ENCODE measurements around the gene PREB. TPM values are rescaled to one million over a fixed set of nuclear protein-coding genes. Genes with fewer than 3 reads are reported as not detected.
"Not testable (repeated sequence)": the region's sequence is repeated elsewhere in the genome, so short reads cannot be mapped to it uniquely, and the experiment has no call there.

The PREB gene
- total RNA-seq, 1 donor from 2014 or later, result 66.0 TPM

DNA sequence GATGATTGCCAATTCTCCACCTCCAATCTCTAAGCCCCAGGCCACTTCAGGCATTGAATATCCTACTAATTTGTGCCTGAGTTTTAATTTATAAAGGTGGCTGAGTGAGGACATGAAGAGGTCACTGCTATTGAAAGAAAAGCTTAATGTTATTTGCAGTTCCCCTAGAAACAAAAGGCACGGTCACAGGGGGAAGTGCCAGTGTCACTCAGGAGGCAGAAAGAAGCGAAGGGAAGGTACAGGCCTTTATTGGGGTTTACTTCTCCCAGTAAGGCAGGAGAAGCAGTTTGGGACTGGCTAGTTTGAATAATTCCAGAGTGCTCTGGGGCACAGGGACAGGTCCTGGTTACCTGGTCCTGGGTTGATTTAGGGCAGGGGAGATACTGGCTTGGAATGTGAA is 12.5 kb downstream of the PREB start:
- H3K36me3 ChIP-seq (ENCODE audit: control insufficient read depth, insufficient read depth, low read length), result no peaks in the 10 kb centered on the region
- peaks cover 39% of the 10 kb centered on the region for H3K27me3 ChIP-seq (ENCODE audit: control insufficient read depth, insufficient read depth, low read length)
- no peak for DNase-seq (ENCODE audit: low read depth)
- no peak overlapping the region for H3K4me3 ChIP-seq (ENCODE audit: low read depth, low read length)
- TF ChIP-seq, protein P1, sequence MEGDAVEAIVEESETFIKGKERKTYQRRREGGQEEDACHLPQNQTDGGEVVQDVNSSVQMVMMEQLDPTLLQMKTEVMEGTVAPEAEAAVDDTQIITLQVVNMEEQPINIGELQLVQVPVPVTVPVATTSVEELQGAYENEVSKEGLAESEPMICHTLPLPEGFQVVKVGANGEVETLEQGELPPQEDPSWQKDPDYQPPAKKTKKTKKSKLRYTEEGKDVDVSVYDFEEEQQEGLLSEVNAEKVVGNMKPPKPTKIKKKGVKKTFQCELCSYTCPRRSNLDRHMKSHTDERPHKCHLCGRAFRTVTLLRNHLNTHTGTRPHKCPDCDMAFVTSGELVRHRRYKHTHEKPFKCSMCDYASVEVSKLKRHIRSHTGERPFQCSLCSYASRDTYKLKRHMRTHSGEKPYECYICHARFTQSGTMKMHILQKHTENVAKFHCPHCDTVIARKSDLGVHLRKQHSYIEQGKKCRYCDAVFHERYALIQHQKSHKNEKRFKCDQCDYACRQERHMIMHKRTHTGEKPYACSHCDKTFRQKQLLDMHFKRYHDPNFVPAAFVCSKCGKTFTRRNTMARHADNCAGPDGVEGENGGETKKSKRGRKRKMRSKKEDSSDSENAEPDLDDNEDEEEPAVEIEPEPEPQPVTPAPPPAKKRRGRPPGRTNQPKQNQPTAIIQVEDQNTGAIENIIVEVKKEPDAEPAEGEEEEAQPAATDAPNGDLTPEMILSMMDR (IDR thresholded peaks at IDR 0.05; ENCODE audit: insufficient read depth, low read length, poor library complexity, severe bottlenecking), result no peak

DNA sequence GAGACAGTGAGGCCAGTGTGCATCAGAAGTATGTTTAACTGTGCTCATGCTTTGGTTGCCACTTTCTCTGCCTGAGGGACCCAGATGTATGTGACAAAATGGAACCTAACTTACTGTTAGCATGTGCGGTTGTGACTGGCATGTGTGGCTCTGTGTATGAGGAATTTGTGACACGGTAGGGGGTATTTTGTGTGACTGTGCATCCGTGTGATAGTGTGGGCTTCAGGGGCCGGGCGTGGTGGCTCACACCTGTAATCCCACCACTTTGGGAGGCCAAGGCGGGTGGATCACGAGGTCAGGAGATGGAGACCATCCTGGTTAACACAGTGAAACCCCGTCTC is 15.1 kb downstream of the PREB start:
- H3K36me3 ChIP-seq (ENCODE audit: control insufficient read depth, insufficient read depth, low read length); H3K4me3 ChIP-seq (ENCODE audit: low read depth, low read length); DNase-seq (ENCODE audit: low read depth): not testable (repeated sequence)
- H3K27me3 ChIP-seq (ENCODE audit: control insufficient read depth, insufficient read depth, low read length), result peaks cover 43% of the 10 kb centered on the region

DNA sequence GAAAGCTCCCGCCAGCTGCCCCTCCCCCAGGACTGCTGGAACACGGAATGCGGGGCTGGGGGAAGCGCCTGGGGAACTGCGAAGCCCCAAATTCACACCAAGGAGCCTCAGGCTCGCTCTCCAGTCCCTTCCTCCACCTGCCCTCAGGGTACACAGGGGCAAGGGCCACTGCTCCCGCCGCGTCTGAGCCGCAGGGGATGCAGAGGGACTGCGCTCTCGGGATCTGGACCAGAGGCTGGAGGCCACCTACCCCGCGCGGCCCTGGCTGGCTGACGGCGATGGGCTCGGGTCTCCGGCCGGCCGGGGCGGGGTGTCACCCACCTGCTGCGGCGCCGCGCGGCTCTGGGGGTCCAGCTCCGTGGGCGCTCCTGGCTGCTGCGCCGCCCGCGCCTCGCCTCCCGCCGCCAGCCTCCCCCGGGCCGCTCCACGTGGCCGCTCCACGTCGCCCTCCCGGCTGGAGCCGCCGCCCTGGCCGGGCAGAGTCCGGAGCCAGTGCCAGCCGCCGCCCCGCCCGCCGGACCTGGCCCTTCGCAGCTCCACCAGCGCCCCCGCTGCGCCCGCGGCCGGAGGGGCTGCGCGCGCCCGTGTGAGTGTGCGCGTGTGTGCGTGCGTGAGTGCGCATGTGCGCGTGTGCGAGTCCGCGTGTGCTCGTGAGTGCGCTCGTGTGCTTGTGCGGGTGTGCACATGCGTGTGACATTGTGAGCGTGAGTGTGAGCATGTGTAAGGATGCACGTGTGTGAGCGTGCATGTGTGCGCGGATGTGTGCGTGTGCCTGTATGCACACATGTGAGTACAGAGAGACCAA is 15.7 kb downstream of the PREB start, which contains the start of gene CGREF1:
Gene CGREF1, minus strand, starts transcription at position 604 of the 805 bp plus-strand sequence. CDS start 14,762 bp downstream, outside the sequence.
- peak within 1 kb of the TSS; percentile 14 for H3K4me3 ChIP-seq (ENCODE audit: low read depth, low read length)
- peaks cover 41% of the 10 kb centered on the region for H3K27me3 ChIP-seq (ENCODE audit: control insufficient read depth, insufficient read depth, low read length)
- TF ChIP-seq, protein P1 (IDR thresholded peaks at IDR 0.05; ENCODE audit: insufficient read depth, low read length, poor library complexity, severe bottlenecking), result no peak
- H3K36me3 ChIP-seq (ENCODE audit: control insufficient read depth, insufficient read depth, low read length), result no peaks in the 10 kb centered on the region
- DNase-seq (ENCODE audit: low read depth), result no peak

DNA sequence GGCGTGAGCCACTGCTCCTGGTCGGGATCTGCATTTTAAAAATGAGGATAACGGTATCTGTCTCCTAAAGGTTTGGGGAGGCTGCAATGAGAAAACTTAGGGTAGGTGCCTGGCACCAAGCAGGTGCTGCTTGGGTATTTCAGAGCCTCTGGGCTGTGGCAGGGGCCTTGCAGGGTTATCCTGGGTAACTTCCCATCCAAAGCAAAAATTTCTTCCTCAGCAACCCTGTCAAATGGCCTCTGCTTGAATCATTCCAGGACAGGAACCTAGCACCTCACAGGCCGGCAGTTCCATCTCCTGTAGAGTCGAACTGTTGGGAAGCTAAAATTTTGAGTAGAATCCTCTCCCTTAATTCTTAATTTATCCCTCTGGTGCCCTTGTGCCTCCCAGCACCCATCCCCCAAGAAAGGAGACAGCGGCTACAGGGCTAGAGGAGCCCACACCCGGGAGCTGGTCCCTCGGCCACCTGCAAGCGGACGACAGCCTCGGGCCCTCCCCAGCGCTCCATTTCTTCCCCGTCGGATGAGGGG is 16.4 kb downstream of the PREB start:
- DNase-seq (ENCODE audit: low read depth), result no peak
- Histone ChIP-seq H3K27me3 (ENCODE audit: control insufficient read depth, insufficient read depth, low read length) (peaks cover 35% of the 10 kb centered on the region), H3K36me3 (ENCODE audit: control insufficient read depth, insufficient read depth, low read length) (no peaks in the 10 kb centered on the region), H3K4me3 (ENCODE audit: low read depth, low read length) (peak overlapping the region; percentile 14)
- TF ChIP-seq, protein P1 (IDR thresholded peaks at IDR 0.05; ENCODE audit: insufficient read depth, low read length, poor library complexity, severe bottlenecking), result no peak

DNA sequence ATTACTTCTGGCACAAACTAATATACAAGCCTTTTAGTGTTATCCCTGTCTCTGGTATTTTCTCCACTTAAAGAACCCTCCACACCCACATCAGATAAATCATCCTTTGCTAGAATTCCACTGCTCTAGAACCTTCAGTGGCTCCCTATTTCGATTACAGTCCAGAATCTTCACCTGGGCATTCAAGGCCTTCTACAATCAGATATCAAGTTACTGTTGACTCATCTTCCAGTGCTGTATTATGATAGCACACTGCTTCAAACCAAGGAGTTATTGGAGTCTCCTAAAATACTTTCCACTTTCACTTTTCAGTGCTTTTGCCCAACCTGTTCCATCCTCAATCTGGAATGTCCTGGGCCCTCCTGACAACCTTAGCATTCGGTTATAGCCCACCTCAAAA is 18.9 kb downstream of the PREB start:
- TF ChIP-seq, protein P1 (IDR thresholded peaks at IDR 0.05; ENCODE audit: insufficient read depth, low read length, poor library complexity, severe bottlenecking), result no peak
- H3K36me3 ChIP-seq (ENCODE audit: control insufficient read depth, insufficient read depth, low read length), result no peaks in the 10 kb centered on the region
- no peak for DNase-seq (ENCODE audit: low read depth)
- peaks cover 26% of the 10 kb centered on the region for H3K27me3 ChIP-seq (ENCODE audit: control insufficient read depth, insufficient read depth, low read length)
- H3K4me3 ChIP-seq (ENCODE audit: low read depth, low read length), result no peak overlapping the region

DNA sequence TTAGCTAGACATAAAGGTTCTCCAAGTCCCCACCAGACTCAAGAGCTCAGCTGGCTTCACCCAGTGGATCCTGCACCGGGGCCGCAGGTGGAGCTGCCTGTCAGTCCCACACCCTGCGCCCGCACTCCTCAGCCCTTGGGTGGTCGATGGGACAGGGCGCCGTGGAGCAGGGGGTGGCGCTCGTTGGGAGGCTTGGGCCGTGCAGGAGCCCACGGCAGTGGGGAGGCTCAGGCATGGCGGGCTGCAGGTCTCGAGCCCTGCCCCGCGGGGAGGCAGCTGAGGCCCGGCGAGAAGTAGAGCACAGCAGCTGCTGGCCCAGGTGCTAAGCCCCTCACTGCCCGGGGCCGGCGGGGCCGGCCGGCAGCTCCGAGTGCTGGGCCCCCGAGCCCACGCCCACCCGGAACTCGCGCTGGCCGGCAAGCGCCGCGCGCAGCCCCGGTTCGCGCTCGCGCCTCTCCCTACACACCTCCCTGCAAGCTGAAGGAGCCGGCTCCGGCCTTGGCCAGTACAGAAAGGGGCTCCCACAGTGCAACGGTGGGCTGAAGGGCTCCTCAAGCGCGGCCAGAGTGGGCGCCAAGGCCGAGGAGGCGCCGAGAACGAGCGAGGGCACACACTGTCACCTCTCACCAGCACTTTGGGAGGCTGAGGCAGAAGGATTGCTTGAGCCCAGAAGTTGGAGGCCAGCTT is 22.9 kb downstream of the PREB start:
- not testable (repeated sequence) for H3K36me3 ChIP-seq (ENCODE audit: control insufficient read depth, insufficient read depth, low read length); DNase-seq (ENCODE audit: low read depth); H3K4me3 ChIP-seq (ENCODE audit: low read depth, low read length); H3K27me3 ChIP-seq (ENCODE audit: control insufficient read depth, insufficient read depth, low read length)

DNA sequence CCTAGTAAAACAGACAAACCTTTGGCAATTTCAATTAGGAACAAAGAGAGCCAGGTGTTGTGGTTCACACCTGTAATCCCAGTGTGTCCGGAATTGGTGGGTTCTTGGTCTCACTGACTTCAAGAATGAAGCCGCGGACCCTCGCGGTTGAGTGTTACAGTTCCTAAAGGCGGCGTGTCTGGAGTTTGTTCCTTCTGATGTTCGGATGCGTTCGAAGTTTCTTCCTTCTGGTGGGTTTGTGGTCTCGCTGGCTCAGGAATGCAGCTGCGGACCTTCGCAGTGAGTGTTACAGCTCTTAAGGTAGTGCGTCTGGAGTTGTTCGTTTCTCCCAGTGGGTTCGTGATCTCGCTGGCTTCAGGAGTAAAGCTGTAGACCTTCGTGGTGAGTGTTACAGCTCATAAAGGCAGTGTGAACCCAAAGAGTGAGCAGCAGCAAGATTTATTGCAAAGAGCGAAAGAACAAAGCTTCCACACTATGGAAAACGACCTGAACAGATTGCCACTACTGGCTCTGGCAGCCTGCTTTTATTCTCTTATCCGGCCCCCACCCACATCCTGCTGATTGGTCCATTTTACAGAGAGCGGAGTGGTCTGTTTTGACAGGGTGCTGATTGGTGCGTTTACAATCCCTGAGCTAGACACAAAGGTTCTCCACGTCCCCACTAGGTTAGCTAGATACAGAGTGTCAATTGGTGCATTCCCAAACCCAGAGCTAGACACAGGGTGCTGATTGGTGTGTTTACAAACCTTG is 23.7 kb downstream of the PREB start:
- not testable (repeated sequence) for H3K36me3 ChIP-seq (ENCODE audit: control insufficient read depth, insufficient read depth, low read length); H3K27me3 ChIP-seq (ENCODE audit: control insufficient read depth, insufficient read depth, low read length); DNase-seq (ENCODE audit: low read depth); H3K4me3 ChIP-seq (ENCODE audit: low read depth, low read length)

All from kidney epithelial cell (primary cell).